GM10248 (cell line): ENCODE data around the gene KCNMA1.

Experiments
- CTCF ChIA-PET: fragments of 300-600 bp; sonication (Branson Sonifier 250); formaldehyde crosslinking; extraction: SDS; loops from one replicate; lab custom pipeline; 2021; ENCODE audit warnings: antibody characterized with exemption; lab: Yijun Ruan, JAX
- POLR2A ChIA-PET: fragments of 350-650 bp; sonication (Branson Sonifier 250); formaldehyde crosslinking; extraction: SDS; loops from one replicate; lab custom pipeline; 2020; ENCODE audit warnings: antibody characterized with exemption; lab: Yijun Ruan, JAX
- DNase-seq: peaks from one replicate; pipeline ENCODE4 v3.0.0; 2012; ENCODE audit errors: extremely low spot score
- CTCF ChIP-seq: IDR thresholded peaks from 2 replicates; pipeline ENCODE4 v1.5.1; 2012; ENCODE audit warnings: mild to moderate bottlenecking, low read depth; ENCODE audit errors: extremely low read depth, missing control alignments, control extremely low read depth

Gene KCNMA1

GRCh38 chr10:77147871-77148270 lies 489.7 kb downstream of the KCNMA1 start:
- CTCF ChIA-PET, result interaction anchor here (1.8 to 2.2 kb wide), 2 partner anchors 18 to 26 kb away, joined by 6 to 9 read pairs; no protein-coding TSS in a partner anchor
- no peak for DNase-seq
- no peak for TF ChIP-seq CTCF
- POLR2A ChIA-PET, result no interaction called here

- no peak for TF ChIP-seq CTCF
- ChIA-PET POLR2A (no interaction called here), CTCF (interaction anchor here (1.3 kb wide), 1 partner anchor 12 kb away, joined by 4 read pairs; no protein-coding TSS in a partner anchor)
- no peak for DNase-seq
Observed at GRCh38 chr10:77146712-77147336, 490.8 kb downstream of the KCNMA1 start.

- no peak for TF ChIP-seq CTCF
- ChIA-PET POLR2A (no interaction called here), CTCF (interaction anchor here (0.9 kb wide), 1 partner anchor 20 kb away, joined by 3 read pairs; no protein-coding TSS in a partner anchor)
- no peak for DNase-seq
Observed at GRCh38 chr10:77144656-77145055, 493.0 kb downstream of the KCNMA1 start.

GRCh38 chr10:77139252-77140160 lies 498.1 kb downstream of the KCNMA1 start:
- DNase-seq, result no peak
- POLR2A ChIA-PET, result no interaction called here

GRCh38 chr10:77138541-77138940 lies 499.1 kb downstream of the KCNMA1 start:
- no peak for TF ChIP-seq CTCF
- DNase-seq, result no peak
- CTCF ChIA-PET, result interaction anchor here (1.7 kb wide), 1 partner anchor 20 kb away, joined by 4 read pairs; no protein-coding TSS in a partner anchor
- POLR2A ChIA-PET, result no interaction called here

More at GRCh38 chr10:77139252-77140160, 498.1 kb downstream of the KCNMA1 start:
- TF ChIP-seq CTCF, result no peak
- CTCF ChIA-PET, result interaction anchor here (1.3 to 1.7 kb wide), 2 partner anchors 9 to 19 kb away, joined by 3 to 4 read pairs; no protein-coding TSS in a partner anchor

GRCh38 chr10:77135555-77135954 lies 502.1 kb downstream of the KCNMA1 start:
- ChIA-PET CTCF (no interaction called here), POLR2A (no interaction called here)
- no peak for TF ChIP-seq CTCF
- DNase-seq, result no peak
